Stimulated activated CD4-positive, alpha-beta T cell treated with anti-CD3 and anti-CD28 coated beads, Interleukin-2, amount 100 ng/mL, for 4 hours (primary cell): ENCODE data around the gene NDN.

Experiments
- DNase-seq: peaks from one replicate; pipeline ENCODE4 v3.0.0-alpha.2; 2020; ENCODE audit warnings: low read depth

NDN gene

DNA sequence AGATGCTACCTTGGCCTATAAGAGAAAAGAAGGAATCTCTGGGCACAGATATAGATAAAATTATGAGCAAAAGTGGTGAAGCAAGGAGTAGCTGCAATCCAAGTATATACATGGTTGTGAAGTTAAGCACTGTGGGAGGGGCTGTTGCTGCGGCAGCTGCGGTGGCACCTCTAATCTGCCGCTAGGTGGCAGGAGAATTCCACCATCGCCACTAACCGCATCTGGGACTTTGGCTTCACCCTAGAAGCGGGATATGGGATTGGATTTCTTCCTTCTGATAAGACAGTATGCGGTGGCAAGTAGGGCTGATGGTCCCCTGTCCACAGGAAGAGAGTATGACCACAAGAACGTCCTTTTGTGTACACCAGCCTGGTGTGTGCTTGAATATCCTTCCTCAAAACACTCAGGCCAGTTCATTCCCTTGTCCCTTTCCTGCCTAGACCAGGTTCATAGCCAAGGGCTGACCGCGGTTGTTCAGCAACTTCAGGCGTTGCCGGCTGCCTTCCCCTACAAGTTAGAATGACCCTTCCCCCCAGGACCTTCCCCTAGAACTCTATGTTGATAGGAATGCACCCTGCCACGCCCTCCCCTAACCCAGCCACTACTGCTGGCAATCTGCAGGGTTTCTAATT, 44.6 kb downstream of the NDN start:
- no peak for DNase-seq
